HepG2 (cell line): ENCODE results near the gene TLCD3B. TPM values are rescaled to one million over a fixed set of nuclear protein-coding genes. Genes with fewer than 3 reads are reported as not detected.

Experiments
- IKZF5 ChIP-seq: IDR thresholded peaks from 2 replicates; pipeline ENCODE4 v1.6.1; 2018; ENCODE audit warnings: missing genetic modification reagents, mild to moderate bottlenecking, missing compliant biosample characterization
- KLF11 ChIP-seq: IDR thresholded peaks from 2 replicates; pipeline ENCODE4 v1.6.1; 2016; ENCODE audit warnings: missing compliant biosample characterization
- MAFF ChIP-seq: IDR thresholded peaks from 2 replicates; pipeline ENCODE4 v1.6.1; 2011; ENCODE audit warnings: low read depth, low read length, improper control_type of control experiment
- PATZ1 ChIP-seq: sonication (generic); formaldehyde crosslinking; IDR thresholded peaks from 2 replicates; pipeline ENCODE4 v1.4.0; 2020; ENCODE audit warnings: missing genetic modification reagents
- SYNCRIP ChIP-seq: fragments of 200-400 bp; formaldehyde crosslinking; IDR thresholded peaks from 2 replicates; pipeline ENCODE4 v1.6.1; 2018; ENCODE audit warnings: mild to moderate bottlenecking, low read depth, low read length; ENCODE audit not compliant: insufficient read depth
- UBTF ChIP-seq: sonication (generic); formaldehyde crosslinking; IDR thresholded peaks from 2 replicates; pipeline ENCODE4 v1.4.0; 2020; ENCODE audit warnings: mild to moderate bottlenecking, missing genetic modification reagents
- ZNF430 ChIP-seq: sonication (generic); formaldehyde crosslinking; IDR thresholded peaks from 2 replicates; pipeline ENCODE4 v1.9.0; 2021; ENCODE audit warnings: mild to moderate bottlenecking, missing genetic modification reagents
- ZNF460 ChIP-seq: sonication (generic); formaldehyde crosslinking; IDR thresholded peaks from 2 replicates; pipeline ENCODE4 v1.5.1; 2020; ENCODE audit warnings: missing genetic modification reagents, mild to moderate bottlenecking, borderline replicate concordance
- ZNF552 ChIP-seq: sonication (generic); formaldehyde crosslinking; IDR thresholded peaks from 2 replicates; pipeline ENCODE4 v1.9.0; 2022; ENCODE audit warnings: missing genetic modification reagents, mild to moderate bottlenecking, borderline replicate concordance
- ZNF605 ChIP-seq: sonication (generic); formaldehyde crosslinking; IDR thresholded peaks from 2 replicates; pipeline ENCODE4 v1.8.0; 2022; ENCODE audit warnings: mild to moderate bottlenecking, missing genetic modification reagents
- ZNF782 ChIP-seq: sonication (generic); formaldehyde crosslinking; IDR thresholded peaks from 2 replicates; pipeline ENCODE4 v1.4.0; 2020; ENCODE audit warnings: missing genetic modification reagents, mild to moderate bottlenecking, borderline replicate concordance
- polyA plus RNA-seq, 8 experiments: library from polyadenylated mRNA; depleted of rRNA in 3 of 8; stranded (reverse) in 7 of 8; unstranded in 1 of 8; fragments of >200 nt; fragmentation: Illumina TruSeq in 4 of 8; extraction: Trizol in 4 of 8; gene quantifications; 2 replicates each; pipeline versions ENCODE4 v1.2.1 to v1.2.3, GENCODE V29; 2011 to 2016; ENCODE audit warnings: low read depth in 4 of 8, missing spikeins in 1 of 8, mixed read lengths in 1 of 8; ENCODE audit not compliant: insufficient read depth in 1 of 8
- total RNA-seq, 5 experiments: library from RNA; depleted of rRNA; stranded (reverse); fragments of >200 nt; fragmentation: Illumina TruSeq; extraction: Trizol; gene quantifications; 2 replicates each; pipeline ENCODE4 v1.2.3, GENCODE V29; 2016; ENCODE audit warnings: low read depth in 1 of 5
- TF ChIP-seq, protein P1 (sequence below): sonication (generic); formaldehyde crosslinking; conservative IDR thresholded peaks from 2 replicates; pipeline ENCODE4 v1.8.0; 2022; ENCODE audit warnings: missing genetic modification reagents
- TF ChIP-seq, protein P2 (sequence below): sonication (generic); formaldehyde crosslinking; IDR thresholded peaks from 2 replicates; pipeline ENCODE4 v1.4.0; 2020; ENCODE audit warnings: low read depth, mild to moderate bottlenecking, missing genetic modification reagents
- TF ChIP-seq, protein P3 (sequence below): sonication (generic); formaldehyde crosslinking; IDR thresholded peaks from 2 replicates; pipeline ENCODE4 v1.4.0; 2020; ENCODE audit warnings: mild to moderate bottlenecking, missing genetic modification reagents
- TF ChIP-seq, protein P4 (sequence below): sonication (generic); formaldehyde crosslinking; IDR thresholded peaks from 2 replicates; pipeline ENCODE4 v1.4.0; 2020; ENCODE audit warnings: missing genetic modification reagents

TLCD3B gene
- total and polyA plus RNA-seq, 2 of the 13 experiments (the other 11 are each of a cell fraction or from before 2014, with no cell fraction given): not detected

- TF ChIP-seq, protein P1, sequence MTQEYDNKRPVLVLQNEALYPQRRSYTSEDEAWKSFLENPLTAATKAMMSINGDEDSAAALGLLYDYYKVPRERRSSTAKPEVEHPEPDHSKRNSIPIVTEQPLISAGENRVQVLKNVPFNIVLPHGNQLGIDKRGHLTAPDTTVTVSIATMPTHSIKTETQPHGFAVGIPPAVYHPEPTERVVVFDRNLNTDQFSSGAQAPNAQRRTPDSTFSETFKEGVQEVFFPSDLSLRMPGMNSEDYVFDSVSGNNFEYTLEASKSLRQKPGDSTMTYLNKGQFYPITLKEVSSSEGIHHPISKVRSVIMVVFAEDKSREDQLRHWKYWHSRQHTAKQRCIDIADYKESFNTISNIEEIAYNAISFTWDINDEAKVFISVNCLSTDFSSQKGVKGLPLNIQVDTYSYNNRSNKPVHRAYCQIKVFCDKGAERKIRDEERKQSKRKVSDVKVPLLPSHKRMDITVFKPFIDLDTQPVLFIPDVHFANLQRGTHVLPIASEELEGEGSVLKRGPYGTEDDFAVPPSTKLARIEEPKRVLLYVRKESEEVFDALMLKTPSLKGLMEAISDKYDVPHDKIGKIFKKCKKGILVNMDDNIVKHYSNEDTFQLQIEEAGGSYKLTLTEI (CRISPR knock-in tag): no peak
- peak; percentile 71 for TF ChIP-seq PATZ1 (CRISPR knock-in tag)
- TF ChIP-seq IKZF5 (CRISPR knock-in tag): peak; percentile 96
- TF ChIP-seq KLF11 (CRISPR knock-in tag): peak; percentile 98
- TF ChIP-seq, protein P2, sequence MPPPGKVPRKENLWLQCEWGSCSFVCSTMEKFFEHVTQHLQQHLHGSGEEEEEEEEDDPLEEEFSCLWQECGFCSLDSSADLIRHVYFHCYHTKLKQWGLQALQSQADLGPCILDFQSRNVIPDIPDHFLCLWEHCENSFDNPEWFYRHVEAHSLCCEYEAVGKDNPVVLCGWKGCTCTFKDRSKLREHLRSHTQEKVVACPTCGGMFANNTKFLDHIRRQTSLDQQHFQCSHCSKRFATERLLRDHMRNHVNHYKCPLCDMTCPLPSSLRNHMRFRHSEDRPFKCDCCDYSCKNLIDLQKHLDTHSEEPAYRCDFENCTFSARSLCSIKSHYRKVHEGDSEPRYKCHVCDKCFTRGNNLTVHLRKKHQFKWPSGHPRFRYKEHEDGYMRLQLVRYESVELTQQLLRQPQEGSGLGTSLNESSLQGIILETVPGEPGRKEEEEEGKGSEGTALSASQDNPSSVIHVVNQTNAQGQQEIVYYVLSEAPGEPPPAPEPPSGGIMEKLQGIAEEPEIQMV: peak; percentile 94
- TF ChIP-seq ZNF552 (CRISPR knock-in tag): peak; percentile 92; the same call in 1 of the 2 replicates
- no peak for TF ChIP-seq ZNF460
- TF ChIP-seq ZNF782 (CRISPR knock-in tag): peak; percentile 50; the same call in 1 of the 2 replicates
- TF ChIP-seq, protein P3, sequence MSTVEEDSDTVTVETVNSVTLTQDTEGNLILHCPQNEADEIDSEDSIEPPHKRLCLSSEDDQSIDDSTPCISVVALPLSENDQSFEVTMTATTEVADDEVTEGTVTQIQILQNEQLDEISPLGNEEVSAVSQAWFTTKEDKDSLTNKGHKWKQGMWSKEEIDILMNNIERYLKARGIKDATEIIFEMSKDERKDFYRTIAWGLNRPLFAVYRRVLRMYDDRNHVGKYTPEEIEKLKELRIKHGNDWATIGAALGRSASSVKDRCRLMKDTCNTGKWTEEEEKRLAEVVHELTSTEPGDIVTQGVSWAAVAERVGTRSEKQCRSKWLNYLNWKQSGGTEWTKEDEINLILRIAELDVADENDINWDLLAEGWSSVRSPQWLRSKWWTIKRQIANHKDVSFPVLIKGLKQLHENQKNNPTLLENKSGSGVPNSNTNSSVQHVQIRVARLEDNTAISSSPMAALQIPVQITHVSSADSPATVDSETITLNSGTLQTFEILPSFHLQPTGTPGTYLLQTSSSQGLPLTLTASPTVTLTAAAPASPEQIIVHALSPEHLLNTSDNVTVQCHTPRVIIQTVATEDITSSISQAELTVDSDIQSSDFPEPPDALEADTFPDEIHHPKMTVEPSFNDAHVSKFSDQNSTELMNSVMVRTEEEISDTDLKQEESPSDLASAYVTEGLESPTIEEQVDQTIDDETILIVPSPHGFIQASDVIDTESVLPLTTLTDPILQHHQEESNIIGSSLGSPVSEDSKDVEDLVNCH: peak; percentile 90; the same call in 1 of the 2 replicates
- TF ChIP-seq SYNCRIP: no peak
- TF ChIP-seq MAFF: no peak
- peak; percentile 99 for TF ChIP-seq ZNF605
- TF ChIP-seq, protein P4, sequence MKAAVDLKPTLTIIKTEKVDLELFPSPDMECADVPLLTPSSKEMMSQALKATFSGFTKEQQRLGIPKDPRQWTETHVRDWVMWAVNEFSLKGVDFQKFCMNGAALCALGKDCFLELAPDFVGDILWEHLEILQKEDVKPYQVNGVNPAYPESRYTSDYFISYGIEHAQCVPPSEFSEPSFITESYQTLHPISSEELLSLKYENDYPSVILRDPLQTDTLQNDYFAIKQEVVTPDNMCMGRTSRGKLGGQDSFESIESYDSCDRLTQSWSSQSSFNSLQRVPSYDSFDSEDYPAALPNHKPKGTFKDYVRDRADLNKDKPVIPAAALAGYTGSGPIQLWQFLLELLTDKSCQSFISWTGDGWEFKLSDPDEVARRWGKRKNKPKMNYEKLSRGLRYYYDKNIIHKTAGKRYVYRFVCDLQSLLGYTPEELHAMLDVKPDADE (CRISPR knock-in tag): 0 out of 2 replicates have a peak, but pooled peaks have one; percentile 71
- peak; percentile 98 for TF ChIP-seq ZNF430 (CRISPR knock-in tag)
- TF ChIP-seq UBTF (CRISPR knock-in tag): peak; percentile 84
Observed at GRCh38 chr16:30052671-30053372, 21.8 kb upstream of the TLCD3B start (continued).
